C1 segment of cervical spinal cord (tissue), 14 donors: ENCODE measurements around the gene IL1R2.

Experiments used
- DNase-seq, 14 donors: peaks; one replicate each; lab custom pipeline; 2025; lab: John Stamatoyannopoulos, UW

Gene IL1R2

GRCh38 chr2:101975171-101975870 lies 16.4 kb upstream of the IL1R2 start:
- no peak for DNase-seq

- no peak for DNase-seq
Observed at GRCh38 chr2:101976891-101977290, 14.9 kb upstream of the IL1R2 start.

GRCh38 chr2:101980368-101980767 lies 11.4 kb upstream of the IL1R2 start:
- no peak for DNase-seq

- no peak for DNase-seq
Observed at GRCh38 chr2:101981066-101981465, 10.7 kb upstream of the IL1R2 start.

- no peak for DNase-seq
Observed at GRCh38 chr2:101981504-101981903, 10.3 kb upstream of the IL1R2 start.

GRCh38 chr2:101982495-101983029 lies 9.2 kb upstream of the IL1R2 start:
- DNase-seq, result no peak

- peak in 1 of 14 donors; percentile 10 for DNase-seq
Observed at GRCh38 chr2:101983486-101983885, 8.3 kb upstream of the IL1R2 start.

- no peak for DNase-seq
Observed at GRCh38 chr2:101983928-101984327, 7.8 kb upstream of the IL1R2 start.

- no peak for DNase-seq
Observed at GRCh38 chr2:101984656-101985055, 7.1 kb upstream of the IL1R2 start.

- no peak for DNase-seq
Observed at GRCh38 chr2:101985101-101985792, 6.5 kb upstream of the IL1R2 start.

- DNase-seq, result no peak
Observed at GRCh38 chr2:101985793-101986164, 6.0 kb upstream of the IL1R2 start.

- DNase-seq, result no peak
Observed at GRCh38 chr2:101986376-101986775, 5.4 kb upstream of the IL1R2 start.

GRCh38 chr2:101986804-101987740 lies 4.7 kb upstream of the IL1R2 start:
- no peak for DNase-seq

- DNase-seq, result no peak
Observed at GRCh38 chr2:101987832-101988231, 3.9 kb upstream of the IL1R2 start.

GRCh38 chr2:101988541-101988940 lies 3.2 kb upstream of the IL1R2 start:
- DNase-seq, result no peak

- DNase-seq, result no peak
Observed at GRCh38 chr2:101989740-101990460, 1.9 kb upstream of the IL1R2 start.

GRCh38 chr2:101993772-101994171 lies 2.0 kb downstream of the IL1R2 start:
- DNase-seq, result no peak

- DNase-seq, result no peak
Observed at GRCh38 chr2:101995019-101995418, 3.3 kb downstream of the IL1R2 start.

- no peak for DNase-seq
Observed at GRCh38 chr2:101995804-101996203, 4.0 kb downstream of the IL1R2 start.

GRCh38 chr2:101998556-101998895 lies 6.8 kb downstream of the IL1R2 start:
- no peak for DNase-seq
